CD14-positive monocyte (primary cell): ENCODE measurements around the gene SNAPC4. TPM values are rescaled to one million over a fixed set of nuclear protein-coding genes. Genes with fewer than 3 reads are reported as not detected.

Experiments used
- DNase-seq, 3 donors: peaks; one replicate each; pipeline ENCODE4 v3.0.0-alpha.2; 2011 to 2022
- H2AFZ ChIP-seq: 2 replicates; pipeline ENCODE4 v1.6.0; 2012; ENCODE audit warnings: mild to moderate bottlenecking, low read depth, low read length, inconsistent platforms; ENCODE audit not compliant: insufficient read depth, poor library complexity, severe bottlenecking
- H3K27ac ChIP-seq, 2 donors: 1 replicate in 1 of 2; 2 replicates in 1 of 2; pipeline ENCODE4 v1.5.1; 2012 to 2013; ENCODE audit warnings: low read length in 2 of 2, control low read depth in 1 of 2, inconsistent platforms in 1 of 2, low read depth in 1 of 2, mild to moderate bottlenecking in 1 of 2
- H3K27me3 ChIP-seq, 2 donors: one replicate each; pipeline versions ENCODE4 v1.6.0 to v1.6.1; 2011 to 2013; ENCODE audit warnings: low read length in 2 of 2; ENCODE audit not compliant: control insufficient read depth in 2 of 2, insufficient read depth in 2 of 2
- H3K36me3 ChIP-seq, 2 donors: replicated peaks in 1 of 2; 1 replicate in 1 of 2; 2 replicates in 1 of 2; pipeline versions ENCODE4 v1.5.1 to v1.6.1; 2012 to 2013; ENCODE audit warnings: low read length in 2 of 2, control low read depth in 1 of 2, inconsistent platforms in 1 of 2, mild to moderate bottlenecking in 1 of 2; ENCODE audit not compliant: insufficient read depth in 2 of 2, control insufficient read depth in 1 of 2
- H3K4me1 ChIP-seq, 2 donors: 1 replicate in 1 of 2; 2 replicates in 1 of 2; pipeline versions ENCODE4 v1.5.1 to v1.6.1; 2012 to 2013; ENCODE audit warnings: low read length in 2 of 2, control low read depth in 1 of 2, inconsistent platforms in 1 of 2, mild to moderate bottlenecking in 1 of 2, moderate library complexity in 1 of 2; ENCODE audit not compliant: insufficient read depth in 2 of 2, control insufficient read depth in 1 of 2
- H3K4me2 ChIP-seq: replicated peaks from 2 replicates; pipeline ENCODE3; 2012; ENCODE audit warnings: low read length, moderate library complexity, mild to moderate bottlenecking; ENCODE audit not compliant: poor library complexity, severe bottlenecking; ENCODE audit errors: extremely low read depth
- H3K4me3 ChIP-seq, 3 experiments: fragments of 200-600 bp in 1 of 3; sonication (generic) in 1 of 3; replicated peaks in 1 of 3; 1 replicate in 2 of 3; 2 replicates in 1 of 3; pipeline ENCODE4 v1.5.1; 2011 to 2013; ENCODE audit warnings: low read length in 3 of 3, mild to moderate bottlenecking in 3 of 3, control low read depth in 2 of 3, low read depth in 2 of 3, inconsistent platforms in 1 of 3, moderate library complexity in 1 of 3
- H3K79me2 ChIP-seq: 2 replicates; pipeline ENCODE4 v1.6.0; 2012; ENCODE audit warnings: mild to moderate bottlenecking, control low read depth, inconsistent platforms, low read length, moderate library complexity; ENCODE audit not compliant: insufficient read depth
- H3K9ac ChIP-seq: 2 replicates; pipeline ENCODE4 v1.6.0; 2017; ENCODE audit warnings: low read length, mild to moderate bottlenecking; ENCODE audit not compliant: insufficient read depth, poor library complexity, severe bottlenecking
- H3K9me3 ChIP-seq, 2 donors: replicated peaks in 1 of 2; 1 replicate in 1 of 2; 2 replicates in 1 of 2; pipeline versions ENCODE4 v1.5.1 to v1.6.1; 2012 to 2013; ENCODE audit warnings: low read length in 2 of 2, control low read depth in 1 of 2; ENCODE audit not compliant: control insufficient read depth in 1 of 2, insufficient read depth in 1 of 2
- H4K20me1 ChIP-seq: 2 replicates; pipeline ENCODE4 v1.6.0; 2012; ENCODE audit warnings: mild to moderate bottlenecking, low read length, control low read depth, moderate library complexity; ENCODE audit not compliant: insufficient read depth
- H3K27ac Mint-ChIP-seq, 7 donors: one replicate each; pipeline ENCODE4 v1.8.0; 2020; ENCODE audit warnings: mild to moderate bottlenecking in 7 of 7, mixed read lengths in 7 of 7, moderate library complexity in 6 of 7, inconsistent platforms in 2 of 7
- H3K27me3 Mint-ChIP-seq, 3 donors: one replicate each; pipeline ENCODE4 v1.8.0; 2021 to 2022; ENCODE audit warnings: low read depth in 3 of 3, mild to moderate bottlenecking in 3 of 3, mixed read lengths in 3 of 3, moderate library complexity in 3 of 3, inconsistent platforms in 1 of 3
- H3K36me3 Mint-ChIP-seq, 2 donors: one replicate each; pipeline ENCODE4 v1.8.0; 2020; ENCODE audit warnings: mixed read lengths in 2 of 2, inconsistent platforms in 1 of 2, mild to moderate bottlenecking in 1 of 2
- H3K4me1 Mint-ChIP-seq: one replicate; pipeline ENCODE4 v1.8.0; 2020; ENCODE audit warnings: mild to moderate bottlenecking, mixed read lengths
- H3K4me3 Mint-ChIP-seq, 2 donors: one replicate each; pipeline ENCODE4 v1.8.0; 2020; ENCODE audit warnings: mild to moderate bottlenecking in 2 of 2, mixed read lengths in 2 of 2, moderate library complexity in 1 of 2
- H3K9me3 Mint-ChIP-seq, 7 donors: one replicate each; pipeline ENCODE4 v1.8.0; 2020 to 2022; ENCODE audit warnings: mixed read lengths in 7 of 7, mild to moderate bottlenecking in 6 of 7, moderate library complexity in 6 of 7, inconsistent platforms in 2 of 7
- CTCF ChIP-seq: fragments of 200-600 bp; IDR thresholded peaks from one replicate; pipeline ENCODE4 v1.8.0; 2022; ENCODE audit warnings: antibody characterized with exemption, mild to moderate bottlenecking
- WGBS: methylation state at CpG from one replicate; pipeline ENCODE4 v1.1.5; 2013; ENCODE audit warnings: missing lambda C conversion rate; ENCODE audit not compliant: insufficient coverage; 5-methylcytosine and 5-hydroxymethylcytosine counted together
- intact Hi-C, 2 donors: fragments of 100-400 bp; cut with micrococcal nuclease; formaldehyde crosslinking; loops; one replicate each; pipeline versions ENCODE4 v1.15.0 to v1.15.1; 2023
- polyA plus RNA-seq, 3 donors: library from polyadenylated mRNA; depleted of rRNA in 1 of 3; unstranded in 2 of 3; stranded (reverse) in 1 of 3; fragments of 300-500 nt in 2 of 3; fragments of >200 nt in 1 of 3; fragmentation: Illumina TruSeq in 2 of 3; gene quantifications; 1 replicate in 2 of 3; 2 replicates in 1 of 3; pipeline ENCODE4 v1.2.3, GENCODE V29; 2012 to 2021

SNAPC4 gene
- polyA plus RNA-seq, 3 donors = 0.59 to 6.7 (median 1.2) TPM

GRCh38 chr9:136391737-136392537 is 8.0 kb downstream of the SNAPC4 start:
- H3K4me1 ChIP-seq = no peaks in the 10 kb centered on the region
- H2AFZ ChIP-seq = no peak overlapping the region
- H3K36me3 Mint-ChIP-seq = peaks cover 70 to 97% of the 10 kb centered on the region in 2 donors
- no peak for TF ChIP-seq CTCF
- no peak overlapping the region for H3K27ac Mint-ChIP-seq
- H3K27me3 ChIP-seq = no peaks in the 10 kb centered on the region
- H3K4me1 Mint-ChIP-seq = no peaks in the 10 kb centered on the region
- H3K79me2 ChIP-seq = no peaks in the 10 kb centered on the region
- no peak overlapping the region for H3K9ac ChIP-seq
- intact Hi-C loops = no loop called here
- H4K20me1 ChIP-seq = no peaks in the 10 kb centered on the region
- H3K9me3 Mint-ChIP-seq = no peaks in the 10 kb centered on the region
- H3K27ac ChIP-seq = no peak overlapping the region
- peaks cover 79 to 97% of the 10 kb centered on the region in 2 donors for H3K36me3 ChIP-seq
- no peak for DNase-seq
- H3K27me3 Mint-ChIP-seq = peaks cover 0 to 2% (median 0%) of the 10 kb centered on the region in 3 donors
- no peaks in the 10 kb centered on the region for H3K9me3 ChIP-seq
- WGBS = 97% methylated on average over 23 of the region's 28 CpGs
- H3K4me2 ChIP-seq = no peak overlapping the region
- H3K4me3 ChIP-seq = no peak overlapping the region
- H3K4me3 Mint-ChIP-seq = no peak overlapping the region

- no peak overlapping the region for H3K9ac ChIP-seq
- H3K9me3 ChIP-seq = no peaks in the 10 kb centered on the region
- DNase-seq = no peak
- H2AFZ ChIP-seq = no peak overlapping the region
- no peaks in the 10 kb centered on the region for H4K20me1 ChIP-seq
- H3K36me3 Mint-ChIP-seq = peaks cover 63 to 83% of the 10 kb centered on the region in 2 donors
- no peaks in the 10 kb centered on the region for H3K4me1 ChIP-seq
- peaks cover 6% of the 10 kb centered on the region for H3K4me1 Mint-ChIP-seq
- no peak overlapping the region for H3K4me3 Mint-ChIP-seq
- H3K27ac Mint-ChIP-seq = no peak overlapping the region
- H3K27me3 ChIP-seq = no peaks in the 10 kb centered on the region
- no peaks in the 10 kb centered on the region for H3K79me2 ChIP-seq
- WGBS = 83% methylated on average over 7 of the region's 14 CpGs
- peaks cover 56 to 91% of the 10 kb centered on the region in 2 donors for H3K36me3 ChIP-seq
- intact Hi-C loops = no loop called here
- no peak overlapping the region for H3K4me2 ChIP-seq
- H3K4me3 ChIP-seq = no peak overlapping the region
- H3K27ac ChIP-seq = no peak overlapping the region
- no peaks in the 10 kb centered on the region for H3K9me3 Mint-ChIP-seq
- H3K27me3 Mint-ChIP-seq = peaks cover 0 to 2% (median 0%) of the 10 kb centered on the region in 3 donors
- TF ChIP-seq CTCF = no peak
These were observed 10.6 kb downstream of the SNAPC4 start for GRCh38 chr9:136389396-136389795.
